ENCODE results near the gene ATRX.

Gene ATRX

GRCh38 chrX:77719388-77719787 lies 66.6 kb downstream of the ATRX start:
- no peak for DNase-seq (ENCODE audit: low read depth in 1 of 2, low spot score in 1 of 2)
- H3K4me3 ChIP-seq (replicated peaks; ENCODE audit: insufficient read depth, low read length), result no peak overlapping the region
- H3K27ac ChIP-seq (replicated peaks), result no peak overlapping the region
- H3K27me3 ChIP-seq (ENCODE audit: insufficient read depth, poor library complexity, severe bottlenecking), result no peaks in the 10 kb centered on the region
- no peak for TF ChIP-seq POLR2AphosphoS5 (IDR thresholded peaks at IDR 0.05; ENCODE audit: low read depth)
- TF ChIP-seq CTCF (IDR thresholded peaks at IDR 0.05; ENCODE audit: insufficient read depth, low read length), result no peak
- TF ChIP-seq GABPA (IDR thresholded peaks at IDR 0.05; ENCODE audit: low read depth), result no peak
- TF ChIP-seq SPI1 (IDR thresholded peaks at IDR 0.05; ENCODE audit: borderline replicate concordance, low read depth), result no peak
- no peak for TF ChIP-seq REST (IDR thresholded peaks at IDR 0.05; ENCODE audit: insufficient replicate concordance, low read depth)

GRCh38 chrX:77704881-77705280 lies 81.1 kb downstream of the ATRX start:
- Histone ChIP-seq H3K27me3 (ENCODE audit: insufficient read depth, poor library complexity, severe bottlenecking) (no peaks in the 10 kb centered on the region), H3K4me3 (replicated peaks; ENCODE audit: insufficient read depth, low read length) (no peak overlapping the region), H3K27ac (replicated peaks) (no peak overlapping the region)
- DNase-seq (ENCODE audit: low read depth in 1 of 2, low spot score in 1 of 2), result no peak
- TF ChIP-seq POLR2AphosphoS5 (IDR thresholded peaks at IDR 0.05; ENCODE audit: low read depth) (no peak), GABPA (IDR thresholded peaks at IDR 0.05; ENCODE audit: low read depth) (no peak), REST (IDR thresholded peaks at IDR 0.05; ENCODE audit: insufficient replicate concordance, low read depth) (no peak), CTCF (IDR thresholded peaks at IDR 0.05; ENCODE audit: insufficient read depth, low read length) (no peak), SPI1 (IDR thresholded peaks at IDR 0.05; ENCODE audit: borderline replicate concordance, low read depth) (no peak)

- DNase-seq (ENCODE audit: low read depth in 1 of 2, low spot score in 1 of 2), result no peak
- no peaks in the 10 kb centered on the region for H3K27me3 ChIP-seq (ENCODE audit: insufficient read depth, poor library complexity, severe bottlenecking)
- no peak overlapping the region for H3K4me3 ChIP-seq (replicated peaks; ENCODE audit: insufficient read depth, low read length)
- TF ChIP-seq CTCF (IDR thresholded peaks at IDR 0.05; ENCODE audit: insufficient read depth, low read length), result no peak
- no peak for TF ChIP-seq SPI1 (IDR thresholded peaks at IDR 0.05; ENCODE audit: borderline replicate concordance, low read depth)
- TF ChIP-seq GABPA (IDR thresholded peaks at IDR 0.05; ENCODE audit: low read depth), result no peak
- no peak for TF ChIP-seq REST (IDR thresholded peaks at IDR 0.05; ENCODE audit: insufficient replicate concordance, low read depth)
- TF ChIP-seq POLR2AphosphoS5 (IDR thresholded peaks at IDR 0.05; ENCODE audit: low read depth), result no peak
- H3K27ac ChIP-seq (replicated peaks), result no peak overlapping the region
Observed at GRCh38 chrX:77698242-77698641, 87.8 kb downstream of the ATRX start.

All from HL-60 (cell line).